CD14-positive monocyte (primary cell): ENCODE data around the gene HYOU1. TPM values are rescaled to one million over a fixed set of nuclear protein-coding genes. Genes with fewer than 3 reads are reported as not detected.

ENCODE experiments used
- DNase-seq, 3 donors: peaks; one replicate each; pipeline ENCODE4 v3.0.0-alpha.2; 2011 to 2022
- H2AFZ ChIP-seq: 2 replicates; pipeline ENCODE4 v1.6.0; 2012; ENCODE audit warnings: mild to moderate bottlenecking, low read depth, low read length, inconsistent platforms; ENCODE audit not compliant: insufficient read depth, poor library complexity, severe bottlenecking
- H3K27ac ChIP-seq, 2 donors: 1 replicate in 1 of 2; 2 replicates in 1 of 2; pipeline ENCODE4 v1.5.1; 2012 to 2013; ENCODE audit warnings: low read length in 2 of 2, control low read depth in 1 of 2, inconsistent platforms in 1 of 2, low read depth in 1 of 2, mild to moderate bottlenecking in 1 of 2
- H3K27me3 ChIP-seq, 2 donors: one replicate each; pipeline versions ENCODE4 v1.6.0 to v1.6.1; 2011 to 2013; ENCODE audit warnings: low read length in 2 of 2; ENCODE audit not compliant: control insufficient read depth in 2 of 2, insufficient read depth in 2 of 2
- H3K36me3 ChIP-seq, 2 donors: replicated peaks in 1 of 2; 1 replicate in 1 of 2; 2 replicates in 1 of 2; pipeline versions ENCODE4 v1.5.1 to v1.6.1; 2012 to 2013; ENCODE audit warnings: low read length in 2 of 2, control low read depth in 1 of 2, inconsistent platforms in 1 of 2, mild to moderate bottlenecking in 1 of 2; ENCODE audit not compliant: insufficient read depth in 2 of 2, control insufficient read depth in 1 of 2
- H3K4me1 ChIP-seq, 2 donors: 1 replicate in 1 of 2; 2 replicates in 1 of 2; pipeline versions ENCODE4 v1.5.1 to v1.6.1; 2012 to 2013; ENCODE audit warnings: low read length in 2 of 2, control low read depth in 1 of 2, inconsistent platforms in 1 of 2, mild to moderate bottlenecking in 1 of 2, moderate library complexity in 1 of 2; ENCODE audit not compliant: insufficient read depth in 2 of 2, control insufficient read depth in 1 of 2
- H3K4me2 ChIP-seq: replicated peaks from 2 replicates; pipeline ENCODE3; 2012; ENCODE audit warnings: low read length, moderate library complexity, mild to moderate bottlenecking; ENCODE audit not compliant: poor library complexity, severe bottlenecking; ENCODE audit errors: extremely low read depth
- H3K4me3 ChIP-seq, 3 experiments: fragments of 200-600 bp in 1 of 3; sonication (generic) in 1 of 3; replicated peaks in 1 of 3; 1 replicate in 2 of 3; 2 replicates in 1 of 3; pipeline ENCODE4 v1.5.1; 2011 to 2013; ENCODE audit warnings: low read length in 3 of 3, mild to moderate bottlenecking in 3 of 3, control low read depth in 2 of 3, low read depth in 2 of 3, inconsistent platforms in 1 of 3, moderate library complexity in 1 of 3
- H3K79me2 ChIP-seq: 2 replicates; pipeline ENCODE4 v1.6.0; 2012; ENCODE audit warnings: mild to moderate bottlenecking, control low read depth, inconsistent platforms, low read length, moderate library complexity; ENCODE audit not compliant: insufficient read depth
- H3K9ac ChIP-seq: 2 replicates; pipeline ENCODE4 v1.6.0; 2017; ENCODE audit warnings: low read length, mild to moderate bottlenecking; ENCODE audit not compliant: insufficient read depth, poor library complexity, severe bottlenecking
- H3K9me3 ChIP-seq, 2 donors: replicated peaks in 1 of 2; 1 replicate in 1 of 2; 2 replicates in 1 of 2; pipeline versions ENCODE4 v1.5.1 to v1.6.1; 2012 to 2013; ENCODE audit warnings: low read length in 2 of 2, control low read depth in 1 of 2; ENCODE audit not compliant: control insufficient read depth in 1 of 2, insufficient read depth in 1 of 2
- H4K20me1 ChIP-seq: 2 replicates; pipeline ENCODE4 v1.6.0; 2012; ENCODE audit warnings: mild to moderate bottlenecking, low read length, control low read depth, moderate library complexity; ENCODE audit not compliant: insufficient read depth
- H3K27ac Mint-ChIP-seq, 7 donors: one replicate each; pipeline ENCODE4 v1.8.0; 2020; ENCODE audit warnings: mild to moderate bottlenecking in 7 of 7, mixed read lengths in 7 of 7, moderate library complexity in 6 of 7, inconsistent platforms in 2 of 7
- H3K27me3 Mint-ChIP-seq, 3 donors: one replicate each; pipeline ENCODE4 v1.8.0; 2021 to 2022; ENCODE audit warnings: low read depth in 3 of 3, mild to moderate bottlenecking in 3 of 3, mixed read lengths in 3 of 3, moderate library complexity in 3 of 3, inconsistent platforms in 1 of 3
- H3K36me3 Mint-ChIP-seq, 2 donors: one replicate each; pipeline ENCODE4 v1.8.0; 2020; ENCODE audit warnings: mixed read lengths in 2 of 2, inconsistent platforms in 1 of 2, mild to moderate bottlenecking in 1 of 2
- H3K4me1 Mint-ChIP-seq: one replicate; pipeline ENCODE4 v1.8.0; 2020; ENCODE audit warnings: mild to moderate bottlenecking, mixed read lengths
- H3K4me3 Mint-ChIP-seq, 2 donors: one replicate each; pipeline ENCODE4 v1.8.0; 2020; ENCODE audit warnings: mild to moderate bottlenecking in 2 of 2, mixed read lengths in 2 of 2, moderate library complexity in 1 of 2
- H3K9me3 Mint-ChIP-seq, 7 donors: one replicate each; pipeline ENCODE4 v1.8.0; 2020 to 2022; ENCODE audit warnings: mixed read lengths in 7 of 7, mild to moderate bottlenecking in 6 of 7, moderate library complexity in 6 of 7, inconsistent platforms in 2 of 7
- WGBS: methylation state at CpG from one replicate; pipeline ENCODE4 v1.1.5; 2013; ENCODE audit warnings: missing lambda C conversion rate; ENCODE audit not compliant: insufficient coverage; 5-methylcytosine and 5-hydroxymethylcytosine counted together
- intact Hi-C, 2 donors: fragments of 100-400 bp; cut with micrococcal nuclease; formaldehyde crosslinking; loops; one replicate each; pipeline versions ENCODE4 v1.15.0 to v1.15.1; 2023
- polyA plus RNA-seq, 3 donors: library from polyadenylated mRNA; depleted of rRNA in 1 of 3; unstranded in 2 of 3; stranded (reverse) in 1 of 3; fragments of 300-500 nt in 2 of 3; fragments of >200 nt in 1 of 3; fragmentation: Illumina TruSeq in 2 of 3; gene quantifications; 1 replicate in 2 of 3; 2 replicates in 1 of 3; pipeline ENCODE4 v1.2.3, GENCODE V29; 2012 to 2021
- TF ChIP-seq, protein P1 (sequence below): fragments of 200-600 bp; IDR thresholded peaks from one replicate; pipeline ENCODE4 v1.8.0; 2022; ENCODE audit warnings: antibody characterized with exemption, mild to moderate bottlenecking

The HYOU1 gene
- polyA plus RNA-seq, 3 donors, result 8.4 to 34.9 (median 8.6) TPM

DNA sequence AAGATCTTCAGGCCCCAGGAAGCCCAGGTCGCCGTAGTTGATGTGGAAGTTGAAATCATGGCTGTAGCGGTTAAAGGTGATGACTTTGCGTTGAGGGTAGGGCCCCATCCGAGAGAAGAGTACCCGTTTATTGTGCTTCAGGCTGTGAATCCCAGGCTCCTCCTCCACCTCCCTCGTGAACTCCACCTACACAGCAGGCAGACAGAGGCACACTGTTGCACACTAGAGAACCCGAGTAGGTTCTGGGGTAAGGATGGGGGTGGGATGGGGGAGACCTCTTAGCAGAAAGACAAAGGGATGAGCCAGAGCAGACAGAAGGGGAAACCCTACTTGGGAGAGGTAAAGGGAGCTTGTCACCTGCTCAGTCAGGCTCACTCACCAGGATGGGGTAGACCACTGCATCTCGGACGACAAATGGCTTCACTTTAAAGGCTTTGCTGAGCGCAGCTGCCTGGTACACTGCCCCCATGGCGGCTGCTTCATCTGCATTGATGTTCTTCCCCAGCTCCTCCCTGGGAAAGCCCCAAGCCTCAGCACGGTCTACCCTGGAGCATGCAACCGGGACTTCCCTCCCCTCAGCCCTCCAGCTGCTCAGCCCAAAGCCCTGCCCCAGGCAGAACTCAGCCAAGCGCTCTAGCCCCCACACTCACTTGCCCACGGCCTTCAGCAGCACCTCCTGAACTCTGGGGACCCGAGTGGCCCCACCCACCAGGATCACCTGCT lies 5.4 kb downstream of the HYOU1 start:
- H3K79me2 ChIP-seq, result peaks cover 16% of the 10 kb centered on the region
- H4K20me1 ChIP-seq, result no peaks in the 10 kb centered on the region
- Mint-ChIP-seq H3K4me1 (peaks cover 12% of the 10 kb centered on the region), H3K9me3 (no peaks in the 10 kb centered on the region), H3K27ac (peak overlapping the region in 2 of 7 donors; percentile 20 to 63), H3K36me3 (peaks cover 89% of the 10 kb centered on the region in 2 donors), H3K4me3 (no peak overlapping the region), H3K27me3 (peaks cover 0 to 1% (median 0%) of the 10 kb centered on the region in 3 donors)
- peaks cover 72 to 90% of the 10 kb centered on the region in 2 donors for H3K36me3 ChIP-seq
- 97% methylated on average over 10 of the region's 17 CpGs for WGBS
- no peaks in the 10 kb centered on the region for H3K9me3 ChIP-seq
- H2AFZ ChIP-seq, result no peak overlapping the region
- H3K27me3 ChIP-seq, result no peaks in the 10 kb centered on the region
- H3K4me2 ChIP-seq, result no peak overlapping the region
- peaks cover 9 to 11% of the 10 kb centered on the region in 2 donors for H3K4me1 ChIP-seq
- H3K9ac ChIP-seq, result no peak overlapping the region
- no peak overlapping the region for H3K4me3 ChIP-seq
- intact Hi-C loops, result no loop called here
- no peak overlapping the region for H3K27ac ChIP-seq
- TF ChIP-seq, protein P1, sequence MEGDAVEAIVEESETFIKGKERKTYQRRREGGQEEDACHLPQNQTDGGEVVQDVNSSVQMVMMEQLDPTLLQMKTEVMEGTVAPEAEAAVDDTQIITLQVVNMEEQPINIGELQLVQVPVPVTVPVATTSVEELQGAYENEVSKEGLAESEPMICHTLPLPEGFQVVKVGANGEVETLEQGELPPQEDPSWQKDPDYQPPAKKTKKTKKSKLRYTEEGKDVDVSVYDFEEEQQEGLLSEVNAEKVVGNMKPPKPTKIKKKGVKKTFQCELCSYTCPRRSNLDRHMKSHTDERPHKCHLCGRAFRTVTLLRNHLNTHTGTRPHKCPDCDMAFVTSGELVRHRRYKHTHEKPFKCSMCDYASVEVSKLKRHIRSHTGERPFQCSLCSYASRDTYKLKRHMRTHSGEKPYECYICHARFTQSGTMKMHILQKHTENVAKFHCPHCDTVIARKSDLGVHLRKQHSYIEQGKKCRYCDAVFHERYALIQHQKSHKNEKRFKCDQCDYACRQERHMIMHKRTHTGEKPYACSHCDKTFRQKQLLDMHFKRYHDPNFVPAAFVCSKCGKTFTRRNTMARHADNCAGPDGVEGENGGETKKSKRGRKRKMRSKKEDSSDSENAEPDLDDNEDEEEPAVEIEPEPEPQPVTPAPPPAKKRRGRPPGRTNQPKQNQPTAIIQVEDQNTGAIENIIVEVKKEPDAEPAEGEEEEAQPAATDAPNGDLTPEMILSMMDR, result no peak
- no peak for DNase-seq

DNA sequence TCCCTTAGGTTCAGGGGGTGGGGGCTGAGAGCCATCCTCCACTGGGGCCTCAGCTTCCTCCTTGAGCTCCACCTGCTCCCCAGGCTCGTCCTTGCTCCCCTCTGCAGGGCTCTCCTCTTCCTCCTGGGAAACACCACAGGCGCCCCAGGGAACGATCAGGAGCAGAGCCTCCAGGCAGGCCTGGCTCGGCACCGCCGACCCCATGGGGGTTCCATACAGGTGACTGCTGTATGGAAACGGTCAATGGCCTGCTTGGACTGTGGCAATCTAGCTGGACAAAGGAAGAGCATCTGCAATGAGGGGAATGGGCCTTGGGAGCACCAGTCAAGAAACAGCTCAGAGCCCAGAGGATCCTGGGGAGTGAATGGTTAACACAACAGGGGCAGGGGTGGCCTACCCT lies 7.9 kb downstream of the HYOU1 start:
- intact Hi-C loops, result no loop called here
- TF ChIP-seq, protein P1, result no peak
- H3K79me2 ChIP-seq, result no peaks in the 10 kb centered on the region
- H3K4me2 ChIP-seq, result no peak overlapping the region
- peaks cover 91 to 100% of the 10 kb centered on the region in 2 donors for H3K36me3 Mint-ChIP-seq
- H3K36me3 ChIP-seq, result peaks cover 68 to 99% of the 10 kb centered on the region in 2 donors
- no peaks in the 10 kb centered on the region for H3K4me1 ChIP-seq
- H3K27me3 Mint-ChIP-seq, result peaks cover 0 to 1% (median 0%) of the 10 kb centered on the region in 3 donors
- no peak overlapping the region for H3K4me3 ChIP-seq
- no peaks in the 10 kb centered on the region for H3K27me3 ChIP-seq
- no peak overlapping the region for H2AFZ ChIP-seq
- H3K4me1 Mint-ChIP-seq, result no peaks in the 10 kb centered on the region
- no peak overlapping the region for H3K27ac ChIP-seq
- H3K9me3 ChIP-seq, result no peaks in the 10 kb centered on the region
- H3K9ac ChIP-seq, result no peak overlapping the region
- peak overlapping the region in 2 of 7 donors; percentile 46 to 60 for H3K27ac Mint-ChIP-seq
- H3K4me3 Mint-ChIP-seq, result no peak overlapping the region
- no peaks in the 10 kb centered on the region for H4K20me1 ChIP-seq
- 91% methylated on average over 6 of the region's 7 CpGs for WGBS
- no peak for DNase-seq
- no peaks in the 10 kb centered on the region for H3K9me3 Mint-ChIP-seq
